Dermis microvascular lymphatic vessel endothelial cell (primary cell): Measurements from ENCODE around the gene CAB39. TPM values are rescaled to one million over a fixed set of nuclear protein-coding genes. Genes with fewer than 3 reads are reported as not detected.

Experiments
- DNase-seq, 2 donors: peaks; one replicate each; pipeline versions ENCODE4 v3.0.0 to v3.0.0-alpha.2; 2010; ENCODE audit warnings: low read depth in 2 of 2
- total RNA-seq: library from RNA; depleted of rRNA; stranded (reverse); fragments of >200 nt; gene quantifications from 2 replicates; pipeline ENCODE4 v1.2.1, GENCODE V29; 2014

CAB39 gene
- total RNA-seq, result 46.0 and 56.9 TPM in 2 replicates

DNA sequence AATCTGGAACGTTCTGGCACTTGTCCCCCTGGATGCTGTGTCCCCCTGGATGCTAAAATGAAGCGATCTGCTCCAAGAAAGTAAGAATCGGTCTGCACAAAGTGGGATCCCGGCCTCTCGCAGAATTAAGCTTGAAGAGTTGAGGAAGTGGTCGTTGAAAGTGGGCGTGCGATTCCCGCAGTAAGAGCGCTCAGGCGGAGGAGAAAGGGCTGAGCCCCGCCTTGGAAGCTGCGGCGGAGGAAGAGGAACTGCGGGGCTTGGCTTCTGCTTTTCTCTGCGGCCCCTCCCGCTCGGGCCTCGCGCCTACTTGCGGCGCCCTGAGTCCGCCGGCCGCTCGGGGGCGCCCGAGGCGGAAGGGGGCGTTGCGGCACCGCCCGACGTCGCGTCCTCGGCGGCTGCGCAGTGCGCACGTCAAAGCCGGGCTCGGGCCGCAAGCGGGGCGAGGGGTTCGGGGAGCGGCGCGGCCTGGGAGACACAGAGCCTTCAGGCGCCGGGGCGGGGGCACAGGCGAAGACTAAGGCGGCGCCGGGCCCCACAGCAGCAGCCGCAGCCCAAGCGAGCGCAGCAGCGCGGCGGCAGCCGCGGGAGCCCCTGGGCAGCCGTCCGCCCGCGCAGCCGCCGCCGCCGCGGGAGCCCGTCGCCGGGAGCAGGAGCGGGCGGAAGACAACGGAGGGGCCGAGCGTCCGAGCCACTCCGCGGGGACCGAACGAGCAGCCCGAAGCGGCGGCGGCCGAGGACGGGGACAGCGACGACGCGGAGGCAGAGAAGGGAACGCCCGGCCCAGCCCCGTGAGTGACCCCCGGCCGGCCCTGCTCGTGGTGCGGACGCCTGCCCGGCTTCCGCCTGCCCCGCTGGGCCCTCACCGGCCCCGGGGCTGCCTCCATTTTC, at the start of gene CAB39:
Gene CAB39, plus strand, starts transcription at position 400 of the 888 bp plus-strand sequence. CDS start 47,160 bp downstream, outside the sequence.
- DNase-seq, result peak; percentile 45 to 91

DNA sequence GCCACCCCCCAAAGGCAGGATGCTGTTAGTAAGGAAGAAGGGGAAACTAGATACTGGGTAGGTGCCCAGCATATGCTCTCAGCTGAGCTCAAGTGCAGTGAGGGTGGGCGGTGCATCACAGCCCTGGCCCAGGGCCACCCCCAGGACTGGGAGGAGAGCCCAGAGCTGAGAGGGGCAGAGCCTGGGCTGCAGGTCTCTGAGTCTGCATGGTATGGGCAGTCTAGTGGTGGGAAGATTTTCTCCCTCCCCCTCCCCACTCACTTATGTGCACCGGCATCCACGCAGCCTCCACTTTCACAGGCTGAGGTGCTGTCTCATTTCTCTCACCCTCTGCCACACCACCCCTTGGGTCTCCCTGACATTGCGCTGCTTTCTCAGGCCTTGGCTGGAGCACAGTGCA, 48.5 kb upstream of the CAB39 start:
- no peak for DNase-seq

DNA sequence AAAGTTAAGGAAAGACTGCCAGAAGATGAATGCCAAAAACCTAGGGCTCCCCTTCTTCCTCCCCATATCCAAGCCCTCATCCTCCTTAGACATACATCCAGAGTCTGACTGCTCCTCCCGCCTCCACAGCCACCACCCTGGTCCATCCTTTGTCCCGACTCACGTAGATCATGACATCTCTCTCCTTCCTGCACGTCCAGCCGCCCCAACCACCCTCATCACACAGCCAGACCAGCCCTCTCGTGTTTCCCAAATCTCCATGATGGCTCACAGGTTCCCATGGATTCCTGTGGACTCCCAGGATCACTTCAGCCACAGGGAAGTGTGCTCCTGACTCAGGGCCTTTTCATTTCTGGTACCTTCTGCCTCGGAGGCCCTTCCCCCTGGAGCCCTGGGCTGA, 47.8 kb upstream of the CAB39 start:
- no peak for DNase-seq

DNA sequence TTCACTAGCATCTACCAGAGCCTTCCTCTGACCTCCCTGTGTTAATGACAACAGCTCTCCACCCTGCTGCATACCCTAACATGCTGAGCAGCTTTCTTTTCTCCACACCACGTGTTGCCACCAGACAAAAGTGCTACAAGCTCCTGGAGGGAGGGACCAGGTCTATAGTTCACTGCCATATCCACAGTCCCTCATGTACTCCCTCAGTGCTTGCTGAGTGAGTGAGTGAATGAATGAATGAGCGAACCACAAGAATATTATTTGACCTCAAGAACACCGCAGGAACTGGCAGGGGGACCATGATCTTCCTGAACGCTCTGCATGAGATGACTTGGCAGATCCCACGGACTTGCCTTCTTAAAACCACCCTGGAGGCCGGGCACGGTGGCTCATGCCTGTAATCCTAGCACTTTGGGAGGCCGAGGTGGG, 47.4 kb upstream of the CAB39 start:
- no peak for DNase-seq

DNA sequence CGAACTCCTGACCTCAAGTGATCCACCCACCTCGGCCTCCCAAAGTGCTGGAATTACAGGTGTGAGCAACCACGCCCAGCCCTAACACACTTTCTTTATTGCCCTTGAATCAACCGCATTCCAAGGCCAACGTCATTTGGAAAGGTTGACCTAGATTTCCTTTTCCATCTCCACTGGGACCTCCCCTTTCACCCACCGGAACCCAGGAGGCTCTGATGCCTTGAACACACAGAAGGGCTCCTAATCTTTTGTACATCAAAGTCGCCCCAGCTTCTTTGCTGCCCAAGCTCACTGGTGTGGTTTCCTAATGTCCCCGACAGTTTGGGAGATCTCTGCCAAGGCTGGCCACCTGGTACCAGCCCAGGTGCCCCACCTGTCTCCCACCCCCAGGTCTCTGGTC, 46.2 kb upstream of the CAB39 start:
- DNase-seq, result no peak

DNA sequence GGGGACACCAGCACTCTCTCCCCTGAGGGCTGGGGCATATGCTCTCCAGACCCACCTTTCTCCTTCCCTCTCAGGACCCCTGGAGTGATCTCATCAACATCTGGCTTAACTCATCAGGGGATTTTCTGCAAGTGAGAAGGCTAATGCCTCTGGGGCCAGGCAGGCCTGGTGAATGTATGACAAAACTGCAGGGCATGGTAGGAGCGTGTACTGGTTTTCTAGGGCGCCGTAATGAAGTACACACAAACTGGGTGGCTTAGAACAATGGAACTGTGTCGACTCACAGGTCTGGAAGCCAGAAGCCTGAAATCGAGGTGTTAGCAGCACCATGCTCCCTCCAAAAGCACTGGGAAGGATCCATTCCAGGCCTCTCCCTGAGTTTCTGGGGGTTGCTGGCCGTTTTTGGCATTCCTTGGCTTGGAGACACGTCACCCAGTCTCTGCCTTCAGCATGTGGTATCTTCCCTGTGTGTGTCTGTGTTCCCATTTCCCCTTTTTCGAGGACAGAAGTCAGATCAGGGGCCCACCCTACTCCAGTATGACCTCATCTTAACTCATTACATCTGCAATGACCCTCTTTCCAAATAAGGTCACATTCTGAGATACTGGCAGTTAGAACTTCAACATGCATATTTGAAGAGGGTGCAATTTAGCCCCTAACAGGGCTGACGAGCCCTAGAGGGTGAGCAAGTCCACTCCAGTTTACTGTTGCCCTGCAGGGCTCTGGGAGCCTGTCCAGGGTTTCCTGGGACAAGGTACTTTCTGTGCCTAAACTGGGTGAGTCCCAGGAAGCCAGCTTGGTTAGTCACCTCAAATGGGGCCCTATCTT, 45.5 kb upstream of the CAB39 start:
- no peak for DNase-seq

DNA sequence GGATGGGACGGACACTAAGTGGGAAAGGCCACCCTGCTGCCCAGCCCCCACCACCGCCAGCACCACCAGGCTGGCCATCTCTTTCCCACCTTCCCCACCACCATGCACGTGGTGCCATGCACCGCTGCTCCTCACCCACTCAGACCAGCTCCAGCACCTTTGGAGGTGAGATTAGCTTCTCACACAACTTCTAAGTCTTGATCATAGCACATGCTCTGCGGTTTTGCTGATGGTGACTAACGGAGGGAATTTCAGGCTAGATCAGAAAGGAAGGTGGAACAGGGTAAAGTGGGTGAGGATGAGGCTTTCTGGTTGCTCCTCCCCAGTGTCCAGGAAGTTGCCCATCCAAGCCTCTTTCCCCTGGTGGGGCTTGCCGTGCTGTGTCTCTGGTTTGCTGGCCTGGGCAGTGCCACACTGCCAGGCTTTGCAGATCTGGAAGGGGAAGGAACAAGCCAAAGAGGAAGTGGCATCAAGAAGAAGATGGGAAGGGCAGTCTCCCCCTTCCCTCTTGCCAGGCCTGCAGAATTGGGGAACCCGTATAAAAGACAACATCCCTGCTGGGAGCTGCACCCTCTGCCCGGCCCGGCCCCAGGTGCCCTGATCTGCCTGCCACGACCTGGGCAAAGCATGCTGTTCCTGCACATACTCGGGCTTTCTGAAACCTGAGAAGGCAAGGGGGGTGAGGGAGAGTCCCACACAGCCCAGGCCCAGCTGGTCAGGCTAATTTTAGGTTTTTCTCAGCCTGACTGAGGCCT, 44.3 kb upstream of the CAB39 start:
- no peak for DNase-seq

DNA sequence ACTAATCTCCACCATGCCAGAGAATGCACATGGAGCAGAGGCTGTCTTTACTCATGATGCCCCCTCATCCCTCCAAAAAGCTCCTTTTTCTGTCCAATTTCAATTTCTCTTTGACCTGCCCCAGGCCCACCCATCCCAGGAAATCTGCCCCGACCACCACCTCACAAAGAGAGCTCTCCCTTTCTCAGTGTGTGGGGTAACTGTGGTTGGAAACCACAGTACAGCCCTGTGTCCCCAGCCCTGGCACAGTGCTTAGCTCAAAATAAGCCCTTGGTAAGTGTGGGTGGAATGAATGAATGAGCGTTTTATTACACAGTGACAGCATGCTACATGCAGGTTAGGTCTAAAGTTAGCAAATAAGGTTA, 43.7 kb upstream of the CAB39 start:
- DNase-seq, result no peak

DNA sequence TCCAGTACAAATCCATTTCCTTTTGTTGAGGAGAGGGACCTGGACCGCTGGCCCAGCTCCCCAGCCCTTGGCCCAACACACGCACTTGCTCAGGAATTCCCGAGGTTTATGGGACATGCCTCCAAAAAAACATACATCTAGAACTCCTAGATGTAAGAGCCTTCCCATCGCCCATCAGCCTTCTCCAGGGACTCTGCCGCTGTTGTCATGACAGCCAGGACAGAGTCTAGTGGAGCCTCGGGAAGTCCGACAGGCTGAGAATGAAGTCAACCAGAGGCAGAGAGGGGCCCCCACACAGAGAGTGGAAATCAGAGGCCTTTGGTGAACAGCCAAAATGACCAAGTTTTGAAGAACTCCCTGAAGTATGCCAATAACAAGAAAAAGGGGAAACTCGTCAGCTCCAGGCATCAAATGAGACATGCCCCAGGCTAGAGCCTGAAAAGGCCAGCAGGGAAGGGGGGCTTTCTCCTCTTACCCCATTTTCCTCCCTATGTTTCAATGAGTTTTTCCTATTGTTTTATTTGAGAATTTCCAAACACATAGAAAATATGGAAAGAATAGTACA, 43.2 kb upstream of the CAB39 start:
- DNase-seq, result no peak

DNA sequence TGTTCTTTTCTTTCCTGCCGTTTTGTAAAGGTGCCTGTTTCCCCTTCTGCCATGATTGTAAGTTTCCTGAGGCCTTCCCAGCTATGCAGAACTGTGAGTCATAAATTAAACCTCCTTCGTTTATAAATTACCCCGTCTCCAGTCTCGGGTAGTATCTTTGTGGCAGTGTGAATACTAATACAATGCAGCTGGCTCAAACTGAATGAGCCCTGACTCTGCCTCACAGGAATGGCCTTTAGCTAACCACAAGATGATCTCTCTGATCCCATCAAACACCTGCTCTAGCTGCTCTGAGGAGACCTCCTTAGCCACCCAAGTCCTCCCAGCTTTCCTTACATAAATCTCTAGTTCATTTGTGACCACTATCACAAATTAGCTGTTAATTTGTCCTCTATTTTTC, 41.5 kb upstream of the CAB39 start:
- DNase-seq, result no peak

DNA sequence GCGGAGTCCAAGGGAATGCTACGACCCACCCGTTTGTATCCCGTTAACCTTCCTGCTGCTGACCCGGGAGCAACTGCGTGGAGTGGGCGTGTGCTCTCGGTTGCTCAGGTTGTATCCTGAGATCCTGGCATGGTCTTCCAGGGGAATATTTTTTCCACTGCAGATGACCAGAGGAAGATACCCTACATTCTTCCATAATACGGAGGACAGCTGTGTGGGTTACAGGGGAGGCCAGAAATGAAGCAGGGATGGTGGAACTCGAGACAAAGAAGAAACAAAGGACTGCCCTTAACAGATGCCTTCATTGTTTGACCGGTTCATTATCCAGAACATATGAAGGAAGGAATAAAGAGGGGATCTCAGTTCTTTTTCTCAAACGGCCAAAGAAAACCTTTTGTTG, 39.8 kb upstream of the CAB39 start:
- DNase-seq, result no peak

DNA sequence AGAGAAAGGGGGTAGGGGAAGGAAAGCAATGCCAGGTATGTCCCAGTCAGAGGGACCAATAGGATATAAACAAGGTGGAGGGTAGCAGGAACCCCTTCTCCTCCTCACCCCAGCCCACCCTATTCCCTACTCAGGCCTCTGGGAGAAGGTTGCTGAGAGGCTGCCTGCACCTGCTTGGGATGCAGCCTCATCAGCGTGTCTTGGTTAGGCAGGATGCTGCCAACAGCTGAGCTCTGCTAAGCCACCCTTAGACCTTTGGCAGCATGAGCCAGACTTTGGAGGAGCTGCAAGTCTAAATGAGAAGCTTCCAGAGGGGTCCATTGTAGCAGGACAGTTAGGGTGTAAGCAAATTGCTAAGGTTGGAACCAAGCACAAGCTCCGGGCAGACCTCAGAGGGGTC, 38.2 kb upstream of the CAB39 start:
- DNase-seq, result no peak

DNA sequence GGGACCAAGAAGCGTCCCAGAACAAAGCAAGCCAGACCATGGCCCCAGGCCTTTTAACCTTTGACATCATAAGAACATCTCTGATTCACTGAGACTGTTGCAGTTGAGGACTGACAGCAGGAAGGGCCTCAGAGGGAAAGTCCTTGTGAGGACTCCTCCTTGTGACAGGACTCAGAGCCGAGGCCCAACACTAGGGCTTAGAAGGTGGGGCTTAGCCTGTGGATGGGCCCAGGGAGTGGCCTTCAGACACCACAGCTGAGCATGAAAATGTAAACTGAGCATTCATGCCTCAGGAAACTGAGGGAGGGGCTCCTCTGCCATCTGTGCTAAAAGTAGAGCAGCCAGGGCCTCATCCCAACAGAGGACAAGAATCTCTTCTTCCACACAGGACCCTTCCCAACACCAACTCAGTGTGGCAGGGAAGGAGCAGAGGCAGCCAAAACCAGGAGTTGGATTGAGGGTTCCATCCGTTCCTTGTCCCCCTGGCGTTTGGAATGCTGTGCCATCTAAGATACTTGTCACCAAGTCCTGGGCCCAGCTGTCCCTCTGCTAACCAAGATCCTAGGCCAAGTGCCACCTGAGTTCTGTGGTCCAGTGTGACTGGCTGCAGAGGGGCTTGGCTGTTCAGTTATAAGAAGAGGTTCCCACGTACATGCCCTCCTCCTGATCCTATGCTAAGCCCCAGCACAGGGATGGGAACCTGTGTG, 37.5 kb upstream of the CAB39 start:
- DNase-seq, result no peak

DNA sequence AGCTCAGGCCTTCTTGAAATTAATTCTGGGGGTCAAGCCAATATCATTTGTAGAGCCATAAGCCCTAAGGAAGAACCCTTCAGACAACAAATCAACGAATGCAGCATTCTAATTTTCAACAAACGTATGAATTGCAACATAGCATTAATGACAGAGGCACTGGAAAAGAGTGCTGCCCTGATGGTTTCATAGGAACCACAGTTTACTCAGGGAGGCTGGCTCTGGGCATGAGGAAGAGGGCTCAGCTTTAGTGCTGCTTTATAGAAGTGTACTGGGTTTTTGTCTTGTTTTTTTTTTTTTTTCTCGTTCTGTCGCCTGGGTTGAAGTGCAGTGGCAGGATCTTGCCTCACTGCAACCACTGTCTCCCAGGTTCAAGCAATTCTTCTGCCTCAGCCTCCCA, 36.1 kb upstream of the CAB39 start:
- no peak for DNase-seq

DNA sequence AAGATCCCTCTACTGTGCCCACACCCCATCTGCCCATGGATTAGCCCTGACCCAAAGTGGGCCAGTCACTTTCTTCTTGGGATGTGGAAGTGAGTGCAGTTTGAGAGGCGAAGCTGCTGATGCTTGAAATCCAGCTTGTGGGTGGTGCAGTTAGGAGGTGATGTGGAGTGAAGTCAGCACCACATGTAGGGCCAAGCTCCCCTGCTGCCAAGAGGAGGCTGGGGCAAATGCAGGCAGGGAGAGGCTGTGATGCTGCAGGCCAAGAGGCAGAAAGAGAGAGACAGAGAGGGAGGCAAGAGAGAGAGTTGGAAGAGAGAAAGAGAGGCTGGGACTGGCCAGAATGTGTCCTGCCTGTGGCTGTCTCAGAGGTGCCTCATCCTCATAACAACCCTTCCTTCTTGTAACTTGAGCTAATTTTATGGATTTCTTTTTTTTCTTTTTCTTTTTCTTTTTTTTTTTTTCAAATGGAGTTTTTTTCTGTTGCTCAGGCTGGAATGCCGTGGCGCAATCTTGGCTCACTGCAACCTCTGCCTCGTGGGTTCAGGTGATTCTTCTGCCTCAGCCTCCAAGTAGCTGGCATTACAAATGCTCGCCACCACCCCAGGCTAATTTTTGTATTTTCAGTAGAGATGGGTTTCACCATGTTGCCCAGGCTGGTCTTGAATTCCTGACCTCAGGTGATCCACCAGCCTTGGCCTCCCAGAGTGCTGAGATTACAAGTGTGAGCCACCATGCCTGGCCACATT, 35.3 kb upstream of the CAB39 start:
- DNase-seq, result no peak

DNA sequence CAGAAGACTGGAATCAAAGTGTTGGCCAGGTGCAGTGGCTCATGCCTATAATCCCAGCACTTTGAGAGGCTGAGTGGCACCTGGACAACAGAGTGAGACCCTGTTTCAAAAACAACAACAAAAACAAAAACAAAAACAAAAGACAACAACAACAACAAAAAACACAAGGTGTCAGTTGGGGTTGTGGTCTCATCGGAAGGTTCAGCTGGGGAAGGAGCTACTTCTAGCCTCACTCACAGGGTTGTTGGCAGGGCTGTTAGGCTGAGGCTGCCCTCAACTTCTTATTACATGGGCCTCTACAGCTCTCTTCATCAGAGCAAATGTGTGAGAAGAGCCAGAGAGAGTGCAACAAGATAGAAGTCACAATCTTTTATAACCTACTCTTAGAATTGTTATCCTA, 34.6 kb upstream of the CAB39 start:
- DNase-seq, result no peak

DNA sequence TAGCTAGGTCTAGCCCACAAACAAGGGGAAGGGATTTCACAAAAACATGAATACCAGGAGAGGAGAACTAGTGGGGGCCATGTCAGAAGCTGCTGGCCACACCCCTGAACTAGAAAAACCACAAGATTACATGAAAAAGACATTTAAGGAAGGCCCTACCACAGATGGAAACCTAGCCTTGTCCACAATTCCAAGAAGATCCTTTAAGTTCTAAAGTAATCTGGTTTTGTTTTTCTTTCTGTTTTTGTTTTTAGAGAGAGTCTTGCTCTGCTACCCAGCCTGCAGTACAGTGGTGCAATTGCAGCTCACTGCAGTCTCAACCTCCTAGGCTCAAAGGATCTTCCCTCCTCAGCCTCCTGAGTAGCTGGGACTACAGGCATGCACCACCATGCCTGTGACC, 34.2 kb upstream of the CAB39 start:
- no peak for DNase-seq

DNA sequence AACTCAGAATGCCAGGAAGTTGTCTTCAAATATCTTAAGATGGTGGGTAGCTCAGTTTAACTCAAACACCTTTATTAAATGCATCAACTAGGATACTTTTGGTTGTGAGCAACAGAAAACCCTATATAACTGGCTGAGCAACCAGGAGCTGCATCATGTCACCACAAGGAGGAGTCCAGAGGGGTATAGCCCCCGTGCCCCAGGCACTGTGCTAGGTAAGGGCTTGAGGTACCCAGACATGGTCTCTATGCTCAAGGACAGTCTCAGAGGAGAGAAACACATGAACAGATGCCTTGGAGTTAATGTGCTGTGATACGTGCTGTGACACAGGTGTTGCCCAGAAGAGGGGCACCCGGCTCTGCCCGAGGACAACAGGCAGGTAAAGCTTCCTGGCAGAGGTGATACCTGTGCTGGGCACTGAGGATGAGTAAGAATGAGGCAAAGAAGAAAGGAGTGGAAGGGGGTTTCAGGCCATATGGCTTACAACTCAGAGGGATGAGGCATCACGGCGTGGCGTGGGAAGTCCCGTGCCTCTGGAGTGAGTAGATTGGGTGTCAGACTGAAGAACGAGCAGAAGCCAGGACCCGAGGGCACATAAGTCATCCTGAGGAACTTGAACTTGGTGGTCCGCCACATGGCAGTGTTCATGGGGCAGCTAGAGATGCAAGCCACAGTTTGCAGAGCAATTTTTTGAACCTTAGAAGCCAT, 32.0 kb upstream of the CAB39 start:
- DNase-seq, result no peak

DNA sequence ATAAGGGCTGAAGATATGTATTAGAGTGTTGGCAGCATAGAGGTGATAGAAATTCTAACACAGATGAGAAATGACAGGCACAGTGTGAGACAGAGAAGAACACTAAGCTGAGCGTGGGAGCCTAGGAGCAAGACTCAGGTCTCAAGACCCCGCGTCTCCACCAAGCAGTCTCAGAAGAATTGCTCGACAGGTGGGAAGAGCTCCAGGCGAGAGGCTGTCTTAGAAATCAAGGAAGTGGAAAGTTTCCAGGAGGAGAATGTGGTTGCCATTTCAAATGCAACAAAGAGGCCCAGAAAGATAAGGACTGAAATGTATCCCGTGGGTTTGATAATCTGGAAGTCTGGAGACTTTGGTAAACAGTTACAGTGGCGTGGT, 31.5 kb upstream of the CAB39 start:
- DNase-seq, result no peak

DNA sequence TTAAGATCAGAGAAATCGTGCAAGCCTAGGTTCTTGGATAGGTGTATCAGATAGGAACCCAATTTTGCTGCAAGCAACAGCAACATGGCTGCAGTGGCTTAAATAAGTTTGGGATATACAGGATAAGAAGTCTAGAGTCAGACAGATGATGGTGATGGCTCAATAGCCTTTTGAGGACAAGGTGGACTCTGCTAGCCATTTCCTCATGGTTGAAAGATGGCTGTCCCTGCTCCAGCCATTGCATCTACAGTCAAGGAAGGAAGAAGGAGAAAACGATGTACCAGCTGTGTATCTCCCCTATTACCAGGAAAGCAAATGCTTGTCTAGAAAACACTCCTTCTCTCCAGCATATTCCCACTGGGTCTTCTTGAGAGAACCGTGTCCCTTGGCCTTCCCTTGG, 30.1 kb upstream of the CAB39 start:
- no peak for DNase-seq
